G401 (cell line): ENCODE results near the gene COL5A1. TPM values are rescaled to one million over a fixed set of nuclear protein-coding genes. Genes with fewer than 3 reads are reported as not detected.

Source experiments
- DNase-seq: peaks from one replicate; pipeline ENCODE4 v3.0.0-alpha.2; 2015; ENCODE audit warnings: low spot score
- in situ Hi-C: cut with HindIII; loops from 2 replicates; pipeline ENCODE4 v1.10.0; 2016; ENCODE audit warnings: low sequenced_read_pairs, mixed read lengths
- total RNA-seq: library from RNA; depleted of rRNA; stranded (reverse); fragments of >200 nt; shearing (Covaris generic); gene quantifications from 2 replicates; pipeline ENCODE4 v1.2.3, GENCODE V29; 2014

The COL5A1 gene
- total RNA-seq, 1 experiment from 2014 or later: 0.58 TPM

- DNase-seq: no peak
- in situ Hi-C loops: no loop called here
Measured at GRCh38 chr9:134785325-134786108, 143.9 kb downstream of the COL5A1 start.

DNA sequence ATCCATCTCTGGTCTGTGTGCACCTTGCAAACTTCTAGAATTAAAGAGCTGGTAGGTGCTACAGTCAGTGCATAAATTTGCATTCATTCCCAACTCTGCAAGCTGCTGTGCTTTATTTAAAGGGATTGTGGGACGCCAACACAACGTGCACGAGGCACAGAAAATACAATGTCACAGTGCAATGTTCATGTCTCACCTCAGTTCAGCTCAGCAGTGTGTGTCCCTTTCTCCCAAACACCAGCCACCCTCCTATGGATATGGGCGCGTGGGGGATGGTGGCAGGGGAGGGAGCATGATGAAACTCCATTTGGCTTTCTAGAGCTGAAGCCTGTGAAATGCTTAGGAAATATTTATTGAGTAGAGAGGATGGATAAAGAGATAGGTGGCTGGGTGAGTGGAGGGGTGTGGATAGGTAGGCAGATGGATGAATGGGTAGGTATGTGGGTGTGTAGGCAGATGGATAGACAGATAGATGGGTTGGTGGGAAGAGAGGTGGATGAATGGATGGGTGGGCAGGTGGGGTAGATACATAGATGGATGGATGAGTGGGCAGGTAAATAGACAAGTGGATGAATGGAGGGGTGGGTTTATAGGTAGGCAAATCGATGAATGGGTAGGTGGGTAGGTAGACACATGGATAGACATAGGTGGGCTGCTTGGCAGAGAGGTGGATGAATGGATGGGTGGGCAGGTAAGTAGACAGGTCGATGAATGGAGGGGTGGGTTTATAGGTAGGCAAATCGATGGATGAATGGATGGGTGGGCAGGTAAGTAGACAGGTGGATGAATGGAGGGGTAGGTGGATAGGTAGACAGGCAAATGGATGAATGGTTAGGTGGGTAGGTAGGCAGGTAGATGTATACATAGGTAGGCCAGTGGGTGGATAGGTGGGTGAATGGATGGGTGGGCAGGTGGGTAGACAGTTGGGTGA lies 146.3 kb downstream of the COL5A1 start:
- in situ Hi-C loops: no loop called here
- no peak for DNase-seq

- in situ Hi-C loops: no loop called here
Measured at GRCh38 chr9:134789168-134789567, 147.6 kb downstream of the COL5A1 start.

GRCh38 chr9:134791009-134791408 lies 149.4 kb downstream of the COL5A1 start:
- in situ Hi-C loops: no loop called here

More at GRCh38 chr9:134789168-134789567, 147.6 kb downstream of the COL5A1 start:
- DNase-seq: no peak

DNA sequence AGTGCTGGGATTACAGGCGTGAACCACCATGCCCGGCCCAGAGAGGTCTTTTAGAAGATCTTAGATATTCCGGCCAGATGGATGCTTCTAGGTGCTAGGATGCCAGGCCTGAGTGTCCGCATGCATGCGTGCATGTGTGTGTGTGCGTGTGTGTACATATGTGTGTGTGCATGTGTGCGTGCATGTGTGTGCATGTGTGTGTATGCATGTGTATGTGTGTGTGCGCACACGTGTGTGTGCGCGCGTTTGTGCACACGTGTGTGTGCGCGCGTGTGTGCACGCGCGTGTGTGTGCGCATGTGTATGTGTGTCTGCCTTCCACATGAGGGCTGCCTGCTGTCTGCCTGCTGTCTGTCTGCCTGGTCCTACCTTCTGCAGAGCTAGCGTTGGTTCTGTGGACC lies 151.0 kb downstream of the COL5A1 start:
- in situ Hi-C loops: no loop called here
- DNase-seq: no peak

More at GRCh38 chr9:134791009-134791408, 149.4 kb downstream of the COL5A1 start:
- no peak for DNase-seq

DNA sequence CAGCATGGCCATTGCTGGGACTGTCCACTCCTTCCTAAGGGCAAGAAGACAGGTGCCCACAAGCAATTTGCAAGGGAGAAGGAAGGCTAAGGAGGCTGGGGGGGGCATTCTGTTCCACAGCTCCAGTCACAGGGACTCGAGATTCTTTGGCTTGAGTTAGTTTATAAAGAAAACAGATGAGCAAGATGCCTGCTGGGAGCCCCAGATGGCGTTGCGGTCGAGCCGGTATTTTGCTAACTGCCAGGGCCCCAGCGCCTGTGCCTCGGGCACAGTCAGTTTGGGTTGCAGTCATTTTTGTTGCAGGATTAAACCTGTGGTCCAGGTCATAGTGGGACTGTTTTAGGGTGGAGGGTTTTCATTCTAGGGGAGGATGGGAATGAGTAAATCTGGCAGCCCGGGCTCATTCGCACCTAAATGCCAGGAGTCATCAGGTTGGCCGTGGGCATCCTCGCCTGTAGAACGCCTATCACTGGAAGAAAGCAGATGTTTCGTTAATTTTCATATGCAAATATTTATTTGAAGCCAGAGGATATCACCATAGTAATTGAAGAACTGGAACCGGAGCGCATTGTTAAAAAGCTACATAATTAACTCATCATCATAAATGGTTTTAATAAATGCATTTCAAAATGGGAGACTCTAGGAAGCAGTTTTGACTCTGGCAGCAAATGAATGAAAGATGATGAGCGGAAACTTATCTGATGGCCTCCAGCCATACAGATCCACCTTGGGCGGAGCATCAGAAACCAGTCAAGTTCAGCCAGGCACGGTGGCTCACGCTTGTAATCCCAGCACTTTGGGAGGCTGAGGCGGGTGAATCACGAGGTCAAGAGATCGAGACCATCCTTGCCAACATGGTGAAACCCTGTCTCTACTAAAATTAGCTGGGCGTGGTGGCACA lies 151.9 kb downstream of the COL5A1 start:
- in situ Hi-C loops: no loop called here

DNA sequence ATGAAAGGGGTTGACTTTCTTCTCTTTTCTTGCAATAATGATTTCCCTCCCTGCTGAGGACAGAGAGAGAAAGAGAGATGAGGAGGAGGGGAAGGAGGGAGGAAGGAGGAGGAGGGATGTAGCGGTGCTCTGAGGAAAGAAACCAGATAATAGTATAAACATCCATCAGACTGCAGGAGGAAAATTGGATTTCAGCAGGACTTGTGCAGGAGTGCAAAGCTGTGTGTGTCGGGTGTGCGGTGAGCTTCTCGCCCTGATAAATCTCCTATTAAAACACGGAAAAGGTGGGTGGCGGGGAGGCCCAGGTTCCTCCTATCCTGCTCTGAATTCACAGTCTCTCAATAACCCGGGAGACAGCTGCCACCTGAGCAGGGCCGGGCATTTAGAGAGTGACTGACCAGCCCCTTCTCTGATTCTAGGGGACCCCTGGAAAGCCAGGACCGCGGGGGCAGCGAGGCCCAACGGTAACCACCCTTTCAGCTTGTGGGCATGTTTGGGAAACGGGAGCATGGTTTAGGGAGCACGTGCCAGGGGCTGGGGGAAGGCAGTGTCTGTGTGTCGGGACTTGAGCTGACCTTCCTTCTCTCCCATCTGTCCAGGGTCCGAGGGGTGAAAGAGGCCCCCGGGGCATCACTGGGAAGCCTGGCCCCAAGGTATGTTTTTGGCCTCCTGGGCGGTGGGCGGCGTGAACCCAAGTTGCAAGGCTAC lies 153.2 kb downstream of the COL5A1 start:
- in situ Hi-C loops: no loop called here

More for the DNA sequence above, 151.9 kb downstream of the COL5A1 start:
- peak; percentile 51 for DNase-seq

DNA sequence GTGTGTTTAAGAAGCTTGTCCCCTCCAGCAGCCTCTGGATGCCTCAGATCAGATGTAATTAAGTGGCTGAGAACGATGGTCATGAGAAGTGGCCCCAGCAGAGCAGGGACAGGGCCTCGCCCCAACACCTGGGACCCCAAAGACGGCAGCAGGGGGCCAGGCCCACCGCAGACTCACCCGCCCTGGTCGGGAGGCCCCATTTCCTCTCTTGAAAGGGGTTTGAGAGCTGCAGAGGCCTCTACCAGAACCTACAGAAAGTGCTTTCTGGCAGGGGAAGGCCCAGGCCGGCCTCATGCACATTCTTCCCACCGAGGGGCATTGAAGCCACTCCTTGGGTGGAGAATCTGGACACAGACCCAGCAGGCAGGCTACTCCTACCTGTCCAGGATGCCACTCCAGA lies 153.8 kb downstream of the COL5A1 start:
- DNase-seq: no peak
- in situ Hi-C loops: no loop called here

More for the DNA sequence above, 153.2 kb downstream of the COL5A1 start:
- DNase-seq: no peak

- in situ Hi-C loops: no loop called here
- no peak for DNase-seq
Measured at GRCh38 chr9:134796882-134797281, 155.3 kb downstream of the COL5A1 start.

GRCh38 chr9:134800791-134801339 lies 159.3 kb downstream of the COL5A1 start:
- peak; percentile 76 for DNase-seq
- in situ Hi-C loops: no loop called here

GRCh38 chr9:134802216-134802795 lies 160.7 kb downstream of the COL5A1 start:
- in situ Hi-C loops: no loop called here
- DNase-seq: no peak

DNA sequence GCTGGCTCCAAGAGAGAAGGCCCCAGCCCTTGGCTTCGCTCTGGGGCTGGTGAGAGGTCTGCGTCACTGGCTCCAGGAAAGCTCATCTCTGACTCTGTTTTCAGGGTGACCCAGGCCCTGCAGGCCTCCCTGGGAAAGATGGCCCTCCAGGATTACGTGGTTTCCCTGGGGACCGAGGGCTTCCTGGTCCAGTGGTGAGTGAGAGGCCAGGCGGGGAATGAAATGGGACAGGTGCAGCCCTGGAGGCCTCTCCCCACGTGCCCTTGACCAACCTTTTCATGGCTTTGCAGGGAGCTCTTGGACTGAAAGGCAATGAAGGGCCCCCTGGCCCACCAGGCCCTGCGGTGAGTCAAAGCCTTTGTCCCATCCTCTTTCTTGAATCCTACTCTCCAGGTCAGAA lies 163.3 kb downstream of the COL5A1 start:
- in situ Hi-C loops: no loop called here
- DNase-seq: no peak

DNA sequence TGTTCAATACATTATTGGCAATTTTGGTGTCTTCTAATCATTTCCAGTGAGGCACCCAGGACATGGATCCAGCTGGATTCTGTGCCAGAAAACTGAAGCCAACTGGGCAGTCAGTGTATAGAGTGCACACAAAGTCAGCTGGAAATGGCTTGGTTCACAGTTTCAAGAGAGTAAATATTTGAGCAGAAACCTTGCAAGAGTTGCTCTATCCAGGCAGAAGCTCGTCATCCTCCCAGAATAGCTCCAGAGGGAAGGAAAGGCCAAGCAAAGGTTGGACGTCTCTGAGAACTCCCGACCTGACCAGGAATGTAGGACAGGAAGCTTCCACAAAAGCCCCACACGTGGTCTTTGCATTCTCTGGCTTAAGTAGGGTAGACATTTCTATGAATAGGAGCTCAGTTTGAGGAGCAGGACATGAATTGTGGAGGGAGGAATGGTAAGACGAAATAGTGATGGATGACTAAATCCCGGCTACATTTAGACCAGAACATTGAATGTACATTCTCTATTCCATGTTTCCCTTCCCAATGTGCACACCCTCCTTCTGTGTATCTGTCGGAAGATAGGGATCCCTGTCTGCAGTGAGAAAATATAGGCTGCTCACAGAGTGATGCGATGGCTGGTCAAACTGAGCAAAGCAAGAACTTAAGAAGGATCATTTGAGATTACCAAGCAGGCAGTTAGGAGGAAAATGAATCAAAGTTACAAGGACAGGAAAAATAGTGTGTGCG lies 166.3 kb downstream of the COL5A1 start:
- in situ Hi-C loops: no loop called here
- DNase-seq: no peak

DNA sequence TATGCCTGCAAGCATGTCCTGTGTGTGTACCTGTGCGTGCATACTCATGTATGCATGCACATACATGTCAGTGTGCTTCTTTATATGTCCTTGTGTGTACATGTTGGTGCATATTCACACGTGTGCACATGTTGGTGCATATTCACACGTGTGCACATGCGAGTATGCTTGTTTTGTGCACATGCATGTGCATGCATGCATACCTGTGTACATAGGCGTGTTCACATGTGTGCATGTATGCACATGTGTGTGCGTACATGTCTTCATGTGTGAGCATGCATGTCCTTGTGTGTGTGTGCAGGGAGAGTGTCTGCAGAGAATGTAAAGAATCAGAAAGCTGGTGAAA lies 166.8 kb downstream of the COL5A1 start:
- in situ Hi-C loops: no loop called here

DNA sequence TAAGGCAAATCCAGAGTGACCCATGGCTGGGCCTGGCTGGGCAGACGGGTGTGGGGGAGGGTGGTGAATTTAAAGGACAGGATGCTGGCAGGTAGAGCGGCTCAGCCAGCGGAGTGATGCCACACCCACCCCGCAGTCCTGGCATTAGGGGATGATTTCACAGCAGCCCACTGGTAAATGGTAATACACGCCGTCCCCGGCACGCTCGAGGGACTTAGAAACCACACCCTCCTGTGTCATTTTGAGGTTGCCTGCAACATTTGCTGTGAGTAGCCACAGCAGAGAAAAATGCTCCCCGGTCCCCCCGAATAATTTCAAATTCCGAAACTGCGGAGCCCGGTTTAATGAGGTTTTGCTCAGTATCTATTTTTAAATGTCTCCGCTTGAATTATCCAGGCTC lies 167.7 kb downstream of the COL5A1 start:
- in situ Hi-C loops: no loop called here
- no peak for DNase-seq

More for the DNA sequence above, 166.8 kb downstream of the COL5A1 start:
- DNase-seq: no peak

GRCh38 chr9:134809826-134810225 lies 168.2 kb downstream of the COL5A1 start:
- no peak for DNase-seq
- in situ Hi-C loops: no loop called here

GRCh38 chr9:134811079-134811672 lies 169.6 kb downstream of the COL5A1 start:
- in situ Hi-C loops: no loop called here
- DNase-seq: no peak
